GM12892 (cell line): ENCODE data around the gene RNU6-9.

Experiments used
- DNase-seq: peaks from one replicate; pipeline ENCODE4 v3.0.0; 2011; ENCODE audit not compliant: insufficient read length
- FAIRE-seq: peaks from 2 replicates; lab custom pipeline; 2011; peaks lifted over from hg19 to GRCh38; lab: Jason Lieb, UNC
- POLR2A ChIP-seq: IDR thresholded peaks from 2 replicates; pipeline ENCODE4 v1.6.1; 2011; ENCODE audit warnings: low read depth, low read length, control low read depth
- POLR2AphosphoS5 ChIP-seq: IDR thresholded peaks from 2 replicates; pipeline ENCODE4 v1.6.1; 2011; ENCODE audit warnings: low read depth, low read length, control low read depth
- TAF1 ChIP-seq: IDR thresholded peaks from 2 replicates; pipeline ENCODE4 v1.6.1; 2011; ENCODE audit warnings: low read depth, mild to moderate bottlenecking, control low read depth, low read length, borderline replicate concordance

RNU6-9 gene

GRCh38 chr19:911197-912033, 18.1 kb downstream of the RNU6-9 start:
- no peak for TF ChIP-seq TAF1
- TF ChIP-seq POLR2A = no peak
- no peak for TF ChIP-seq POLR2AphosphoS5
- DNase-seq (no peak), FAIRE-seq (no peak)

- FAIRE-seq (no peak), DNase-seq (peak; percentile 67)
- TF ChIP-seq POLR2AphosphoS5 = no peak
- TF ChIP-seq TAF1 = no peak
- TF ChIP-seq POLR2A = no peak
Observed at GRCh38 chr19:912181-913079, 19.1 kb downstream of the RNU6-9 start.

GRCh38 chr19:913080-913748, 19.9 kb downstream of the RNU6-9 start, which contains the start of gene R3HDM4:
R3HDM4 (minus strand) TSS chr19:913219; CDS start chr19:913157, 62 bp downstream.
- TF ChIP-seq POLR2AphosphoS5 = no peak
- no peak for TF ChIP-seq TAF1
- peak; percentile 61; the same call in 1 of the 2 replicates for TF ChIP-seq POLR2A
- FAIRE-seq = peak; percentile 94
- peak; percentile 96 for DNase-seq

- DNase-seq (no peak), FAIRE-seq (no peak)
- TF ChIP-seq POLR2AphosphoS5 (no peak), TAF1 (no peak), POLR2A (no peak)
Observed at GRCh38 chr19:916645-917322, 23.5 kb downstream of the RNU6-9 start.

GRCh38 chr19:917323-918151, 24.3 kb downstream of the RNU6-9 start, which contains the start of gene KISS1R:
KISS1R (plus strand) TSS chr19:917333; CDS start chr19:917503, 170 bp downstream.
- TF ChIP-seq POLR2A (no peak), POLR2AphosphoS5 (no peak), TAF1 (no peak)
- peak; percentile 50 for DNase-seq
- peak; percentile 73 for FAIRE-seq

- no peak for DNase-seq
- no peak for TF ChIP-seq POLR2A
- no peak for TF ChIP-seq TAF1
- no peak for TF ChIP-seq POLR2AphosphoS5
- FAIRE-seq = no peak
Observed at GRCh38 chr19:918152-918437, 24.8 kb downstream of the RNU6-9 start.

- no peak for TF ChIP-seq POLR2A
- TF ChIP-seq TAF1 = no peak
- no peak for TF ChIP-seq POLR2AphosphoS5
- no peak for DNase-seq
- no peak for FAIRE-seq
Observed at GRCh38 chr19:918481-919198, 25.4 kb downstream of the RNU6-9 start.

GRCh38 chr19:919199-920050, 26.1 kb downstream of the RNU6-9 start:
- DNase-seq (no peak), FAIRE-seq (peak; percentile 53)
- no peak for TF ChIP-seq POLR2AphosphoS5
